Esophagus muscularis mucosa (tissue), 3 donors: ENCODE results near the gene P2RX4.

Source experiments
- CTCF ChIP-seq, 3 experiments: fragments of 200-600 bp in 2 of 3; fragments of 450-650 bp in 1 of 3; sonication (generic) in 2 of 3; IDR thresholded peaks; one replicate each; pipeline ENCODE4 v1.5.1; 2017 to 2019; ENCODE audit warnings: antibody characterized with exemption in 3 of 3, mild to moderate bottlenecking in 2 of 3, moderate library complexity in 1 of 3
- POLR2A ChIP-seq: fragments of 450-650 bp; IDR thresholded peaks from one replicate; pipeline ENCODE4 v1.6.1; 2017; ENCODE audit warnings: antibody characterized with exemption, moderate library complexity, mild to moderate bottlenecking, low read depth
- POLR2AphosphoS5 ChIP-seq, 2 donors: sonication (generic); formaldehyde crosslinking; IDR thresholded peaks; one replicate each; pipeline ENCODE4 v1.6.1; 2017; ENCODE audit warnings: antibody characterized with exemption in 2 of 2

GRCh38 chr12:121205491-121205890 lies 4.4 kb upstream of the P2RX4 start:
- TF ChIP-seq CTCF (IDR thresholded peaks at IDR 0.05) (no peak), POLR2A (no peak), POLR2AphosphoS5 (IDR thresholded peaks at IDR 0.05) (no peak)
